ENCODE data around the gene LPCAT3.
A peak's percentile ranks its signal among the peaks of the same experiment; 100 is the strongest.

LPCAT3 gene

GRCh38 chr12:7018350-7019042, at the start of gene LPCAT3:
TSS of gene LPCAT3 (minus strand) at chr12:7018476. CDS start at chr12:7018424, 52 bp downstream.
- no peak for TF ChIP-seq ZFX (IDR thresholded peaks at IDR 0.05)
- TF ChIP-seq CTCF (conservative IDR thresholded peaks at IDR 0.05) = peak; percentile 97
- peak within 1 kb of the TSS; percentile 85 for H3K27ac ChIP-seq

- H3K27ac ChIP-seq = no peak overlapping the region
- TF ChIP-seq ZFX (IDR thresholded peaks at IDR 0.05) (no peak), CTCF (conservative IDR thresholded peaks at IDR 0.05) (no peak)
Measured at GRCh38 chr12:7067096-7067495, 48.8 kb upstream of the LPCAT3 start.

- no peak overlapping the region for H3K27ac ChIP-seq
Measured at GRCh38 chr12:7066596-7066995, 48.3 kb upstream of the LPCAT3 start.

GRCh38 chr12:7065073-7065623, 46.9 kb upstream of the LPCAT3 start:
- no peak overlapping the region for H3K27ac ChIP-seq
- TF ChIP-seq ZFX (IDR thresholded peaks at IDR 0.05) = 0 out of 2 replicates have a peak, but pooled peaks have one; percentile 5
- TF ChIP-seq CTCF (conservative IDR thresholded peaks at IDR 0.05) = no peak

More at GRCh38 chr12:7066596-7066995, 48.3 kb upstream of the LPCAT3 start:
- TF ChIP-seq CTCF (conservative IDR thresholded peaks at IDR 0.05) = no peak
- no peak for TF ChIP-seq ZFX (IDR thresholded peaks at IDR 0.05)

GRCh38 chr12:7064516-7064915, 46.2 kb upstream of the LPCAT3 start:
- TF ChIP-seq ZFX (IDR thresholded peaks at IDR 0.05) (no peak), CTCF (conservative IDR thresholded peaks at IDR 0.05) (no peak)
- no peak overlapping the region for H3K27ac ChIP-seq

GRCh38 chr12:7061596-7061995, 43.3 kb upstream of the LPCAT3 start:
- TF ChIP-seq ZFX (IDR thresholded peaks at IDR 0.05) (no peak), CTCF (conservative IDR thresholded peaks at IDR 0.05) (no peak)

GRCh38 chr12:7061138-7061537, 42.9 kb upstream of the LPCAT3 start:
- no peak overlapping the region for H3K27ac ChIP-seq
- TF ChIP-seq CTCF (conservative IDR thresholded peaks at IDR 0.05) (no peak), ZFX (IDR thresholded peaks at IDR 0.05) (no peak)

More at GRCh38 chr12:7061596-7061995, 43.3 kb upstream of the LPCAT3 start:
- H3K27ac ChIP-seq = no peak overlapping the region
